Right forelimb (tissue), 1 donor: ENCODE data around the gene TMEM163.

Source experiments
- DNase-seq: peaks from one replicate; pipeline ENCODE4 v3.0.0-alpha.2; 2018

The TMEM163 gene

GRCh38 chr2:134721596-134721995 is 2.8 kb upstream of the TMEM163 start:
- DNase-seq: no peak

GRCh38 chr2:134718023-134718816 is 580 bp downstream of the TMEM163 start:
- DNase-seq: peak; percentile 60

- no peak for DNase-seq
Observed at GRCh38 chr2:134717286-134718022, 1.3 kb downstream of the TMEM163 start.

- no peak for DNase-seq
Observed at GRCh38 chr2:134716721-134717243, 2.0 kb downstream of the TMEM163 start.

GRCh38 chr2:134715932-134716643 is 2.7 kb downstream of the TMEM163 start:
- no peak for DNase-seq

GRCh38 chr2:134714228-134714627 is 4.6 kb downstream of the TMEM163 start:
- DNase-seq: no peak

- no peak for DNase-seq
Observed at GRCh38 chr2:134713606-134714005, 5.2 kb downstream of the TMEM163 start.

- DNase-seq: no peak
Observed at GRCh38 chr2:134713176-134713575, 5.6 kb downstream of the TMEM163 start.

GRCh38 chr2:134712736-134713135 is 6.1 kb downstream of the TMEM163 start:
- no peak for DNase-seq

GRCh38 chr2:134712299-134712698 is 6.5 kb downstream of the TMEM163 start:
- DNase-seq: no peak

- no peak for DNase-seq
Observed at GRCh38 chr2:134711692-134712091, 7.1 kb downstream of the TMEM163 start.

GRCh38 chr2:134707330-134707676 is 11.5 kb downstream of the TMEM163 start:
- no peak for DNase-seq

GRCh38 chr2:134706587-134707329 is 12.0 kb downstream of the TMEM163 start:
- DNase-seq: no peak

GRCh38 chr2:134705861-134706586 is 12.8 kb downstream of the TMEM163 start:
- DNase-seq: no peak

- DNase-seq: no peak
Observed at GRCh38 chr2:134704173-134704572, 14.6 kb downstream of the TMEM163 start.

- no peak for DNase-seq
Observed at GRCh38 chr2:134703426-134703825, 15.4 kb downstream of the TMEM163 start.

- no peak for DNase-seq
Observed at GRCh38 chr2:134700730-134701129, 18.1 kb downstream of the TMEM163 start.

- DNase-seq: no peak
Observed at GRCh38 chr2:134694411-134694810, 24.4 kb downstream of the TMEM163 start.

GRCh38 chr2:134693359-134694330 is 25.2 kb downstream of the TMEM163 start:
- DNase-seq: no peak

GRCh38 chr2:134692499-134692898 is 26.3 kb downstream of the TMEM163 start:
- DNase-seq: no peak
